Activated T-cell treated with anti-CD3 and anti-CD28 coated beads for 4 hours (primary cell): ENCODE results near the gene EXD3.
A peak's percentile ranks its signal among the peaks of the same experiment; 100 is the strongest.

Experiments used
- DNase-seq: peaks from one replicate; pipeline ENCODE4 v3.0.0-alpha.2; 2020

The EXD3 gene

DNA sequence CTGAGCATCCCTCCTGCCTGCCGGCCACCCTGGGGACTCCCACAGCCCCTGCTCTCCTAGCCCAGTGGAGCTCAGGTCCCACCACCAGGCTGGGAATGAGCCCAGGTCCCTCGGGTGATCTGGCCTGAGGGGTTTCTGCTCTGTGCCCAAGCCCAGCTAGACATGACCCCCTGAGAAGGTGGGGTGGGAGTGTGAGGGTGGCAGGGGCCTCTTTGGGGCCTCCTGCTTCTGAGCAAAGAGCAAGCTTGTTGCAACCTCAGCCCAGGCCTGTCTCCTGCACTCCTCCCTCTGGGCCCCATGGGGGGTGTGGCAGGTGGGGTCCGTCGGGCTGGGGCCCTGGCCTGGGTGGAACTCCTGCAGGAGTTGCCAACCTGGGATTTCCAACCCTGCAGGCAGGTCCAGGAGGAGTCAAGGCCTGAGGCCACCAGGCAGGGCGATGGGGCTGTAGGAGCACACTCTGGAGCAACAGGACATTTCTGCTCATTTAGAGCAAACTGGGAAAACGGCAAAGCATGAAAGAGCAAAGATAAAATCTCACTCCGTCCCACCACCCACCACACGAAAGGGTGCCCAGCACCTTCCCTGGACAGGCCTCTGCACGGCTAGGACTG is 109.5 kb downstream of the EXD3 start:
- no peak for DNase-seq

DNA sequence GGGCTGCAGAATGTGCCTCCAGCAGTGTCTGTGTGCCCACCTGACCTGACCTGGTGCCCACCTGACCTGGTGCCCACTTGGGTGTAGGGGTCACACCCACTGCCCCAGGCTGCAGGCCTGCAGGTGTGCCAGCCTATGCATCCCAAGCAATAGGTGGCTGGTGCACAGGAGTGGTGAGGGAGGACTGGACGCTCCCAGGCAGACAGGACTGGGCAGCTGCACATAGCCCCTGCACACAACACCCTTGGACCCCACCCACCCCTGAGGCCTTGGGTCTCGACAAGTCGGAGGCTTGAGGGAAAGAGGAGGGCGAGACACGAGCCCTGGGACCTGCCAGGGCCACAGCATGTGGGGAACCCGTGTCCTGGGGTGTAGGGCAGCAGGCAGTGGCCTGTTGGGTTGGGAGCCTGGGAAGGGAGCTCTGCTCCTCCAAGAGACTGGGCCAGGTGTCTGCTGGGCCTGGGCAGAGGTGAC is 110.1 kb downstream of the EXD3 start:
- no peak for DNase-seq

DNA sequence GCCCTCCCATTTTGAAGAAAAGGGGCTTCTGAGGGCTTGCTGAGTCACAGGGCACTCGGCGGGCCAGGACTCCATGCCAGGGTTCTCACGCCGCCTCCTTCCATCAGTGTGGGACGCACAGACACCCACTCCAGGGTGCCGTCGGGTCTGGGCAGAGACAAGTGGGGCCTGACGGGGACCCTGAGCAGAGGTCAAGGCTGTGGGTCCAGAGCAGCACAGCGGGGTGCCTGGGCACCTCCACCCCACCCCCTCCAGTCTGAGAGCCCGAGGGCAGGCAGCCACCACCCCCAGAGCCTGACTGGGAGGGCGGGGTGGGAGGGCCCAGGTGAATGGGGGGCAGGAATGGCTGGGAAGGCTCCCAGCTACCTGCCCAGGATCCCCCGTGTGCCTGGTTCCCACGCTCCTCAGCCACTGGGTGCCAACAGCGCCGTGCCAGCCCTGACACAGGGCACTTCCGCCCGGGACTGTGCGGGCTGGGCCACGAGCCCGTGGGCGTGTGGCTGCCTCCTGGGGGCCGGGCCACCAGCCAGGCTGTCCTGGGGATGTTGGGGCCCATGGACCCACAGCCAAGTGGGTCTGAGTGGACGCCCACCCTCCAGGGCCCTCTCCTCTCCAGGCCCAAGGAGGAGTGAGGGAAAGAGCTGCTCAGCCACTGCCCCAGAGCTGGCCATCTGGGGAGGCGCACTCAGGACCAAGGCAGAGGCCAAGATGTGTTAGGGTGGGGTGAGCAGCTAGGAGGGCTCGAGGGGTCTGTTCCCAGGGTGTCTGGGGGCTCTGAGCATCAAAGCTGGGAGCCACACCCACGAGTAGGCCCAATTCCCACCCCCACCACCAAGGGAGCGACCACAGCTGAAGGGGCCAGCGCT is 110.7 kb downstream of the EXD3 start:
- no peak for DNase-seq

DNA sequence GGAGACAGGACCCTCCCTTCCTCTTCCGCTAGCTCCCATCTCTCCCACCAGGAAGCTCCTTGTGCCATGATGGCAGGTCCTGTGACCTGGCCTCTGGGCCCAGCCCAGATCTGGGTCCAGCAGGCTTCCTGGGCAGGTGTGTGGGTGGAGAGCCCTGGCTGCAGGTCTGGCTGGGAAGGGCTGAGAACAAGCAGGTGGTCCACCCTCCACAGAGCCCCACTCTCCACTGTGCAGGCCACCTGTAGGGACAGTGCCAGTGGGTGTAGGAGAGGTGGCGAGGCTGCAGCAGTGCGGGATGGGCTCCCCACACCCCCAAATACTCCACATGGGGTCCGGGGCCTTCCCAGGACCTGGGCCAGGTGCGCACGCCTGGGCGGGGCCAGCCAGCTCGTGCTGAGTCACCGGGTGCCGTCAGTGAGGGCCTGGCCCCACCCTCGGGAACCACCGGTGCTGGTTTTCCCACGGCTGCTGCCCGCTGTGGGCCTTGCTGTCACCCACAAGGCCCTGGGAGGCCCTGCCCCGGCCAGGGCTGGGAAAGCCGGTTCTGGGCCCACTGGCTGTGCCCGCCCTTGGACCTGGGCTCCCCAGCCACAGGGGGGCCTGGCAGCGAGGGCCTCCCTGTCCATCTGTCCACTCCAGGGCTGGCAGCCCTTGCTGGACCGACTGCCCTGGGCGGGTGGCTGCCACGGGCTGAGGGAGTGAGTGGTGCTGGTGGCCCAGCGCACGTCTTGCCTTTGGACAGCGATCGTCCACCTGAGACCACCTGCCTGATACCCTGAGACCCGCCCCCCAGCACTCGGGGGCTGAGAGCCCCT is 111.6 kb downstream of the EXD3 start:
- no peak for DNase-seq

DNA sequence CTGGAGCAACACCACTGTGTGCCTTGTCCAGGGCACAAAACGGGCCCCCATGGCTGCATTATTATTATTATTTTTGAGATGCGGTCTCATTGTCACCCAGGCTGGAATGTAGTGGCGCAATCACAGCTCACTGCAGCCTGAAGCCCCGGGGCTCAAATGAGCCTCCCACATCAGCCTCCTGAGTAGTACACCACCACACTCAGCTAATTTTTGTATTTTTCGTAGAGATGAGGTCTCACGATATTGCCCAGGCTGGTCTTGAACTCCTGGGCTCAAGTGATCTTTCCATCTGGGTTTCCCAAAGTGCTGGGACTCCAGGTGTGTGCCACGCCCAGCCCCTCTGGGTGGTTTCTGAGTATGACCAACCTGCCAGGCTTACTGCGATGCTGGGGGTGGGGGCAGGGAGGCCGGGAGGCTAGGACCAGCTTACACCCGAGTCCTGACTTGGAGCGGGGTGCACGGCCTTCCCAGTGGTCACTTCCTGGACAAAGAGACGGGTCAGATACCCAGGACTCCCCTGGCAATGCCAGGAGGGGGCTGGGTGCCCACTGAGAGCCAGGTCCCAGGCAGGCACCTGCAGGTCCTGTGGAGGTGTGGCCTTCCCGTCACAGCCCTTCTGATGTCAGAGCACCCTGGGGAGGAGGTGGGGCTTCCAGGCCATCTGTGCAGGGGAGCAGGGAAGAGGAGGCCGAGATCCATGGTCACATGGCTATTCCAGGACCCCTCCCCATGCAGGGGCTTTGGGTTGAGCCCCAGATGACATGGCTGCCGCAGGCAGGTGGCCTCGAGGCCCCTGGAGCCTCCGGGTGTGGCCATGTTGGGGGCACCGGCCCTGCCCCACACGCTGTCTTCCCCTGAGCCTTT is 112.5 kb downstream of the EXD3 start:
- no peak for DNase-seq

DNA sequence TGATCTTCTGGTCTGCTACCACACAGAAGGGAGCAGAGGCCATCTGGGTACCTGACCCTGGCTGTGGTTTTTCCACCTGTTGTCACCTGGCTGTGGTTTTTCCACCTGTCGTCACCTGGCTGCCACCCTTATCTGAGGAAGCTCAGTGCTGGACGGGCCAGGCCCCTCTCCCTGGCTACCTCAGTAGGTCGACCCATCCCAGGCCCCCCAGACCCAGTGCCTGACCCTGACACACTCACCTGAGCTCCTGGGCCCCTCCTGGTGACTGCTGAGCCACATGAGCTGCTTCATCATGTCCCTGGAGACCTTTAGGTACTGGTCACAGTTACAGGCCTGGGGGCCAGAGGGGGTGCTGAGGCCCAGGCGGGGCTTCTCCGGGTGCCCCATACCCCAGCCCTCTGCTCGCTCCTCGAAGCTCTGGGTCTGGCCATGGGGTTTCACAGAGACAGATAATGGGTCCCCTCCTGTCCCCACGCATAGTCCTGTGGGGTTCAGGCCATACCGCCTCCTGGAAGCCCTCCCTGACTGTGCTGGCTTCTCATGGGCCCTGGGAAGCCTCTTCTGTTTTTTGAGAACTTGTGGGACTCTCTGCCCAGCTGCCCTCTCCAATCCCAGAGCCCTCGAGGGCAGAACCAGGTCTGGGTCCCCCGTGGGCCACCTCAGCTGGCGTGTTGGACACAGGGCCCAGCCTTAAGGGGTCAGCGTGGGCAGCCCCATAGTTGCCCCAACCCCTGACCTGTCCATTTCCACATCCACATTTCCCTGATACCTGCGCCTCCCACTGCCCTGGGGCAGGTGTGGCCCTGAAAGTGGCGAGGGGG is 113.4 kb downstream of the EXD3 start:
- no peak for DNase-seq

DNA sequence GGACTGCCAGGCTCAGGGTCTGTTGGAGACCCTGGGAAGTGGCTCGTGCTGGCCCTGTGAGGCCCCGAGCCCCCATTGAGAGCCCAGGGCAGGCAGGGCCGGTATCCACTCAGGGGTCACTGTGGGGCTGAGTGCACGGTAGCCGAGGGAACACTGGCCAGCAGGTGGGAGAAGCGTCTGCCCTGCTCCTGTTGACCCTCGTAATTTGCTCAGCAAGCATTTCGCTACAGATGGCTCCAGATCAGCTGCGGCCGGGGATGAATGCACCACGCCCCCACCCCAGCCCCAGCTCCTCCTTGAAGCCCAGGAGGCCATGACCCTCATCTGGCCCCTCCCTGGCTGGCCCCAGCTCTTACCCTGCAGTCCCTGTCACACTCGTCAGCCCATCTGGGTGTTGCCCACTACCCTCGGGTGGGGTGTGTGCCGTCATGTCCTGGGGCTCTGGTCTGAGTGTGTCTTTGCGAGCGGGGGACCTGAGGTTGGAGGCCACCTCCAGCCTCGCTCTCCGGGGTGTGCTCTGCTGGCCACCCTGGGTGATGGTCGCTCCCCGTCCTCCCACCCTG is 114.8 kb downstream of the EXD3 start:
- no peak for DNase-seq

DNA sequence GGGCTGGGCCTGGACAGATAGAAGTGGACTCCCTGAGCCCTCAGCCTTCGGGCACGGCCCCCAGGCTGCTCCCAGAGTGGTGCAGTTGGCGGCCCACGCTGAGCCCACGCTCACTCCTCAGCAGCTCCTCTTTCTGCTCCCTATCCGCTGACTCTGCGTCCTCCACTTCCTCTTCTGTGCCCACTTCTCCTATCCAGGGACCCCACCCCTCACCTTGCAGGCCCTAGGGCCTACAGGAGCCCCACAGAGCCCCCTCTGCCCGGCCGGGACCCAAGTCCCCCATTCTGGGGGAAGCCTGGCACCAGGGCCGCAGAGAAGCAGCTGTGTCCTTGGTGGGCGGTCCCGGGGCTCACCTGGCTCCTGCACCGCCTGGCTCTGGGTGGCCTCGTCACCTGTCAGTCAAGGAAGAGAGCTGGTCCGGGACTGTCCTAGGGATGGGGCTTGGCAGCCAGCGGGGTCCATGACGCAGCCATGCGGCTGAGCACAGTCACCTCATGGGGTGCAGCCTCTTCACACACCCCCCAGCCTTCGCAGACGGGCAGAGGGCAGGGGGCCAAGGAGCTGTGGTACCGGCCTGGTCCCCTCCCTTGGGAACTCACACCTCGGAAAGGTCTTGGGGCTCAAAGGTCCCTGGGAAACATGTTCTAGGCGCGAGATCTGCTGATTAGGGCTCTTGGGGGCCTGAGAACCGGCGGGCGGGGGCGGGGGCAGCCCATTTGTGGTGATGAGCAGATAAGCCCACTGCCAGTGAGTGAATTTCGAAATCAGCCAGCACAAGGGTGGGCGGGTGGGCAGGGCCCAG is 115.5 kb downstream of the EXD3 start:
- no peak for DNase-seq

DNA sequence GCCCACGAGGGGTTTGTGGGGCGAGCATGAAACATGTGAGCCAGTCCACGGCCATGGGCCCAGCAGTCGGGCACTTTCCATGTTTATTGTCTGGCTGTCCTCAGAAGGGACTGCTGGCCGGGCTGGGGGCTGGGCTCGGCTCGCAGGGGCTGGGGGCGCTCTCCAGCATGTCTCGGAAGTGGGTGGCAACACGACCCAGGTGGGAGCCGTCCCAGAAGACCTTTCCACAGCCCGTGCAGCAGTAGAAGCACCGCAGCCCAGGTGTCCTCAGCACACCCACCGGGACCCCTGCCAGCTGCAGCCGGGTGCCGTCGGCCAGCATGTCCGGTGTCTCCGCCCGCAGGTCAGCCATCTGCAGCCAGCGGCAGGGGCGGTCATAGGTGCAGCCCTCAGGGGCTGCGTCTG is 116.1 kb downstream of the EXD3 start:
- DNase-seq = no peak

DNA sequence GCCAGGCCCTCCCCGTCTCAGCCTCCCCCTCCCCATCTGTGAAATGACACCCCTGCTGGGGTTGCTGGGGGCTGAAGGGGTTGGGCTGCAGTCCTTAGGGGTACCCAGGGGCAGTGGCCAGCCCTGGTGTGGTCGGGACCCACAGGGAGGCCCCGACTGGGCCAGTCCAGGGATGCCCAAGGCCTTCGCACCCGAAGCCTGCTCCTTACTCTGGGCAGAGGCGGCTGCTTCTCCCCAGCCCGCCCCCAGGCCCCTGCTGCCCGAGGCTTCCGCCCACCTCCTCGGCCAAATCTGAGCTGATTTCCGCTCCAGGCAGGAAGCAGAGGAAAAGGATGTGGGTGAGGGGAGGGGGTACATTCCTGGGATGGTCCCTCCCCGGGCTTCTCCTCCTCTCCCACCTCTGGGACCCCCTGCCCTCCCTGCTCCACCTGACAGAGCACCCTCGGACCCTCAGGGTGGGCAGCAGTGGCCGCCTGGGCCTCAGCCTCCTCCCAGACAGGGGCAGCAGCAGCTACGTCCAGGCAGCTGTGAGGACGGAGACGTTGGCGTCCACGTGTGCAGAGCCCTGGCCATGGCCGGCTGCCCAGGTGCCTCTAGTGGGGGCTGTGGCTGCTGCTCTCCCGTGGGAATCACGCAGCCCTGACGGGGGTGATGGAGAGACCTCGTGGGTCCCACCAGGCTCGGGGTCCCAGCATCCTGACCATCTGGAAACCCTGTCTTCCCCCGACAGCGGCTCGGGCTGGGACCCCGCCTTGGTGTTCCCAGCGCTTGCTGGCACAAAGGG is 116.7 kb downstream of the EXD3 start:
- no peak for DNase-seq

DNA sequence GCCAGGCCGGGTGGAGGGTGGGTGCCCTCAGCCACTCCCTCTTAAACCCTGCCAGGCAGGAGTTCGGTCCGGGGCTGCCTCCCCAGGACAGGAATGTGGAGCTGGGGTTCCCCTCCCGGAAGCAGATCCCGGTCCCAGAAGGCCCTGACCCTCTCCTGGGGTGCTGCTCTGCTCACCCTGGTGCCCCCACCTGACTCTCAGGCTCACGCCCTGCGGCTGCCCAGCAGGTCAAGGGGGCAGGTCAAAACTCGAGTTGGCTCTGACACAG is 117.2 kb downstream of the EXD3 start:
- DNase-seq = no peak

DNA sequence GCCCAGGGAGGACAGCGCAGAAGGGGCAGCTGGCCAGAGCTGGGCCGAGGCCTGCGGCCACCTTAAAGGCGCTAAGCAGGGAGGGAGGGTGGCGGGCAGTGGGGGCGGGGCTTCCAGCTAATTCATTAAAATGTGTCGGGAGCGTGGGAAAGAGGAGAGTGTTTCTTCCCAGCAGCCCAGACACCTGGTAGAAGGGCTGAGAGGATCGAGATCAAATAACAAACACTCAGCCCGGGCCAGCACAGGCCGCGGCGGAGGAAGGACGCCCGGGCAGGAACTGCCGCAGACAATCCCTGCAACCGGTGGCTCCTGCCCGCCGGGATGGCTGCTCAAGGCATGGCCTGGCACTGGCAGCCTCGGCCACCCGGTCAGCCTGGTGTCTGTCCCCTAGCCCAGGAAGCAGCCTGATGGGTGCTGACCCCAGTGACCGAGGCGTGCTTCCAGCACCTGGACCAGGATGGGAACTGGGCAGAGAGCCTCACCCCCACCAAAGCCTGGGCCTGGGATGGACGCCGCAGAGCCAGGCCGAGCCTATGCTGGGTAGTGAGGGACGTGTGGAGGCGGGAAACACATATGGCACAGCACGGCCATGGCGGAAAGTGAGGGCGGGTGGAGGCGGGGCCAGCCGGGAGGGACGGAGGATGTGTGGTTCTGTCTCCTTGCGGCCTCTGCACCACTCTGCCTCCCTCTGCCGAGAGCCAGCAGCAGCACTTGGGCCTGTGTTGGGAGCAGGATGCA is 117.7 kb downstream of the EXD3 start:
- no peak for DNase-seq

DNA sequence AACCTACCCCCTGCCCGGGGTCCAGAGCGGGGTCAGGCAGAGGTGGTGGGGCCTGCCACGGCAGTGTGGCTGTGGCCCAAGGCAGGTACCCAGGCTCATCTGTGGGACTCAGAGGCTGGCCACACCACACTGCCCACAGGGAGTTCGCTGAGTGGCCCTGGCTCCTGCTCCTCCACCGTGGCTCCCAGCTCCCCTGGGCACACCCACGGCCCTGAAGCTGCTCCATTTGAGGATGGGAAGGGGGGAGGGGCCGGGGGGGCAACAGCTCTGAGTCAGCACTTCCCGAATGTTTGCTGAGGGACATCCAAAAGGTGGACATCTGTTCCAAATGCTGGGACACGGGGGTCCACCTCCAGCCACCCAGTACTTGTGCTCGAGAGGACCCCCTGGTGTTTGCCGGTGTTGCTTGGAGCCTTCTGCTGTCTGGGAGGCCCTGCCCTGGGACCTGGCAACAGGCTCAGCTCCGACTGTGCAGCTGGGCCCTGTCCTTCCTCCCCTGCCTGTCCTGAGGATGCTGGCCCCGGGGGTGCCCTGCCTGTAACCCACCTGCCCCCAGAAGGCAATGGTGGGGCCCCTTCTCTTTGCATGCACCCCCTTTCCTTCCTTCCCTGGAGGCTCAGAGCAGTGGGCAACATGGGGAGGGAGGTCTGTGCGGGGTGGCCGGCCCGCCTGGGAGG is 118.4 kb downstream of the EXD3 start:
- no peak for DNase-seq

DNA sequence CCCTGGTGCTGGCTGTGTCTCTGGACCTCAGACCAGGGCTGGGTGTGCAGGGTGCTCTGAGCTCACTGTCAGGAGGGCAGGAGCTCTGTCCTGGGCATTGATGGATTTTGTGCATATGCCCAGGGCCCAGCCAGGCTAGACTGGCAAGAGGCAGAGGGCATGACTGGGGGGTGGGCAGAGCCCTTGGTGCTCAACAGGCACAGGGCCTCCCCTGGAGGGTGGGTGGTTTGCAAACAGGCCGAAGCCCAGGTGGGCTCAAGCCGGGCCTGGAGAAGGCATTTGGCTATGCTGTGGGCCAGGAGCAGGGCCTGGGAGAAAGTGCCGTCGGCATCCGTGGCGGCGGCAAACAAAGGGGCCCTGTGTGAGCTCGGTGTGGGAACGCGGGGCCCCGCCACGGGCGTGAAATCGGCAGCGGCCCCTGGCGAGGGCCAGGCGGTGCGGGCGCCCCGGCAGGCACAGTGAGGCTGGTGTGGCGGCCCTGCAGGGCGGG is 119.0 kb downstream of the EXD3 start:
- no peak for DNase-seq

DNA sequence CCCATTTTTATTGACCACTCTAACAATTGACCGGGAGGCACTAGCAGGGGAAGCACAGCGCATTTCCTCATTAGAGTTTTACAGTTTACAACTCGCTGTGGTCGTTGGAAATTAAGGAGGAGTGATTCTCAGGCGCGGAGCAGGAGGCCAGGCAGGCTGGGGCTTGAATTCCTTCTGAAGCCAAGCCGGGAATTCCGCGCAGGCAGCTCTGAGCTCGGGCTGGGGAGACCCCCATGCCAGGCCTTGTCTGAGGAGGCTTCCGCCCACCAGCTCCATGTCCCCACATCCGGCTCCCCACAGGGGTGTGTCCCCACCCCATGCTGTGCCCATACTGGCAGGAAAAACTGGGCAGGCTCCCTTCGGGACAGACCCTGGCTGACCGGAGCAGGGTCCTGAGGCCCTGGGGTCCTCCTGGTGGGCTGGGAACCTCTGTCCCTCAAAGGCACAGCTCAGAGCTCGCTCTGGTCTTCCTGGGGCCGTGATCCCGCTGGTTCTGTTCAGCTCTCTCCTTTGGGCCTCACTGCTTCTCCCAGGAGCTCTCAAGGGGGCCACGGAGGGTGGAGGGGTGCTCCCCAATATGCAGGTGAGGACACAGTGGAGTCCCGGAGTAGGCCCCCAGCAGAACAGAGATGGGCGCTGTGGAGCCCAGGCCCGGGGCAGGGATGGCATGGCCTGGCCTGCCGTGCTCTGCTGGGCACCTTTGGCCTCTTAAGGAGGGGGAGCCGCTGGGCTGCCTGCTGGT is 119.6 kb downstream of the EXD3 start:
- DNase-seq = no peak

DNA sequence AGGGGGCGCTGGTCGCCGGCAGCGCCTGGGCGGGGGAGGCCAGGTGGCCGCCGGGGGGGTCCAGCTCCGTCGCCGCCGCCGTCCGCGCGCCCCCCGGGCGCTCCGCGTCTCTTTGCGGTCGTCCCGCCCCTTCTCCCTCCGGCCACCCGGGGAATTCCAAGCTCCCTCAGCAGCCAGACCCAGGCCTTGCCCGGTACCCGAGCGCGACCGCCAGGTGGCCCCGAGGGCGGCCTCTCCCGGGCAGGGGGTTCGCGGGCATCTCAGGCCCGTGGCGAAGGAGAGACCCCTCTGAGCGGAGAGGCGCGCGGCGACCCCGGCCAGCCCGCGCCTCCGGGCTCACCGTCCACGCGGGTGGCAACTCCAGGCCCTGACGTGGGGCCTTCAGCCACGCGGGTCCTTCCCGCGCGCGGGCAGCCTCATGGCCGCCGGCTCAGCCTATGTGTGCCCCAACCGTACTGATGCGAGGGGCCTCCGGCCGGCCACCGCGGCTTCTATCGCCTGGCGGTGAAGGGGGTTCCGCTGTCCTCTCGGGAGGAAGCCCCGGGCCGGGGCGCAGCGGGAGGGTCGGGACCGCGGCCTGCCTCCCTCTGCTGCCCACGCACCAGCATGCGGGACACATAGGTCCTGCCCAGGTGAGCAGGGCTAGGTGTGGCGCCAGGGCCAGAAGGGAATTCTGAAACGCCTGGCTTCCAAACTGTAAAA is 120.4 kb downstream of the EXD3 start:
- DNase-seq = no peak

DNA sequence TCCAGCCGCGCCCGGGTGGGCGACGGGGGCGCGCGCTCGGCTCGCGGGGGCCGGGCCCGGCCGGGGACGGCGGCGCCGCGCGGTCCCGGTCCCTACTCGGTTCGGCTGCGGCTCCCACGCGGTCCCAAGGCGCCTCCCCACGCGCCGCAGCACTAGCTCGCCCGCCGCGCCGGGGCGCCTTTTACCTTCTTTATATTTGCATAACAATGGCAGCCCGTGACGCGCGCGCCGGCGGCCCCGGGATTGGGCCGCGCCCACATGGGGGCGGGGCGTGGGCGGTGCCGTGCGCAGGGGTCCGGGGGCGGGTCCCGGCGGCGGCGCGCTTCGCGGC is 120.9 kb downstream of the EXD3 start, which contains the start of gene NRARP:
Gene NRARP (minus strand): TSS at position 154 of the 331 bp plus-strand sequence. CDS start 343 bp downstream, outside the sequence.
- DNase-seq = peak; percentile 90
